Neural cell (in vitro differentiated cells): ENCODE results near the gene FAM107B. TPM values are rescaled to one million over a fixed set of nuclear protein-coding genes. Genes with fewer than 3 reads are reported as not detected.

Experiments
- H2AFZ ChIP-seq: fragments of 200-600, 300-800 bp; sonication (generic), shearing (Covaris generic); 2 replicates; pipeline ENCODE4 v1.6.0; 2014; ENCODE audit warnings: low read depth, mild to moderate bottlenecking, antibody characterized with exemption, low read length, moderate library complexity
- H3F3A ChIP-seq: fragments of 200-600 bp; shearing (Covaris generic); 2 replicates; pipeline ENCODE4 v1.6.1; 2016; ENCODE audit warnings: mild to moderate bottlenecking, moderate library complexity, mixed read lengths, antibody characterized with exemption, low read length; ENCODE audit not compliant: insufficient read depth, poor library complexity, severe bottlenecking
- H3K27ac ChIP-seq: fragments of 200-600, 300-800 bp; sonication (generic), shearing (Covaris generic); 2 replicates; pipeline ENCODE4 v1.5.1; 2014; ENCODE audit warnings: mild to moderate bottlenecking, low read length, moderate library complexity
- H3K27me3 ChIP-seq: fragments of 300-800, 200-600 bp; sonication (generic), shearing (Covaris generic); 2 replicates; pipeline ENCODE4 v1.6.0; 2014; ENCODE audit warnings: mild to moderate bottlenecking, low read depth, low read length, moderate library complexity; ENCODE audit not compliant: insufficient read depth
- H3K36me3 ChIP-seq: fragments of 300-800, 200-600 bp; sonication (generic), shearing (Covaris generic); 2 replicates; pipeline ENCODE4 v1.5.1; 2014; ENCODE audit warnings: mild to moderate bottlenecking, antibody characterized with exemption, low read length, moderate library complexity; ENCODE audit not compliant: insufficient read depth
- H3K4me2 ChIP-seq: fragments of 300-800, 200-600 bp; sonication (generic), shearing (Covaris generic); 2 replicates; pipeline ENCODE4 v1.6.0; 2014; ENCODE audit warnings: mild to moderate bottlenecking, low read length
- H3K4me3 ChIP-seq: fragments of 300-800, 200-600 bp; sonication (generic), shearing (Covaris generic); 2 replicates; pipeline ENCODE4 v1.5.1; 2014; ENCODE audit warnings: mild to moderate bottlenecking, low read length, moderate library complexity
- H3K79me2 ChIP-seq: fragments of 200-600 bp; shearing (Covaris generic); replicated peaks from 2 replicates; pipeline ENCODE4 v1.6.0; 2014; ENCODE audit warnings: mild to moderate bottlenecking, low read length, moderate library complexity; ENCODE audit not compliant: insufficient read depth
- H3K9ac ChIP-seq: fragments of 300-800, 200-600 bp; sonication (generic), shearing (Covaris generic); 2 replicates; pipeline ENCODE4 v1.6.1; 2016; ENCODE audit warnings: mild to moderate bottlenecking, low read length, mixed read lengths
- H3K9me2 ChIP-seq: fragments of 200-600 bp; shearing (Covaris generic); 2 replicates; pipeline ENCODE4 v1.6.1; 2016; ENCODE audit warnings: mild to moderate bottlenecking, low read length, mixed read lengths; ENCODE audit not compliant: insufficient read depth
- H3K9me3 ChIP-seq: fragments of 200-600, 300-800 bp; sonication (generic), shearing (Covaris generic); 2 replicates; pipeline ENCODE4 v1.6.1; 2016; ENCODE audit warnings: mild to moderate bottlenecking, mixed run types, low read length, moderate library complexity, mixed read lengths
- H4K20me1 ChIP-seq: fragments of 200-600 bp; shearing (Covaris generic); 2 replicates; pipeline ENCODE4 v1.6.1; 2016; ENCODE audit warnings: mild to moderate bottlenecking, mixed run types; ENCODE audit not compliant: insufficient read depth
- CTCF ChIP-seq: fragments of 450-650 bp; IDR thresholded peaks from 2 replicates; pipeline ENCODE4 v1.5.1; 2014; ENCODE audit warnings: antibody characterized with exemption, mild to moderate bottlenecking, moderate library complexity; ENCODE audit not compliant: poor library complexity, severe bottlenecking
- EP300 ChIP-seq: fragments of 450-650 bp; conservative IDR thresholded peaks from 2 replicates; pipeline ENCODE4 v1.6.1; 2014; ENCODE audit warnings: antibody characterized with exemption, mild to moderate bottlenecking, moderate library complexity; ENCODE audit not compliant: poor library complexity, severe bottlenecking
- EZH2 ChIP-seq: fragments of 200-600, 300-800 bp; shearing (Covaris generic), sonication (generic); IDR thresholded peaks from 2 replicates; pipeline ENCODE4 v1.6.1; 2014; ENCODE audit warnings: antibody characterized with exemption, low read length, borderline replicate concordance, mild to moderate bottlenecking; ENCODE audit not compliant: insufficient read depth, poor library complexity, severe bottlenecking
- MXI1 ChIP-seq: fragments of 450-650 bp; conservative IDR thresholded peaks from 2 replicates; pipeline ENCODE4 v1.6.1; 2014; ENCODE audit warnings: antibody characterized with exemption, mild to moderate bottlenecking; ENCODE audit not compliant: poor library complexity, severe bottlenecking
- POLR2AphosphoS5 ChIP-seq: IDR thresholded peaks from 2 replicates; pipeline ENCODE4 v1.6.1; 2012
- RAD21 ChIP-seq: fragments of 450-650 bp; conservative IDR thresholded peaks from 2 replicates; pipeline ENCODE4 v1.6.1; 2014; ENCODE audit warnings: antibody characterized with exemption, mild to moderate bottlenecking, moderate library complexity
- REST ChIP-seq: IDR thresholded peaks from 2 replicates; pipeline ENCODE4 v1.6.1; 2012; ENCODE audit warnings: borderline replicate concordance
- SMC3 ChIP-seq: fragments of 450-650 bp; conservative IDR thresholded peaks from 2 replicates; pipeline ENCODE4 v1.6.1; 2014; ENCODE audit warnings: antibody characterized with exemption, mild to moderate bottlenecking, moderate library complexity; ENCODE audit not compliant: poor library complexity
- TAF1 ChIP-seq: IDR thresholded peaks from 2 replicates; pipeline ENCODE4 v1.6.1; 2012; ENCODE audit warnings: low read depth
- polyA plus RNA-seq: library from polyadenylated mRNA; depleted of rRNA; stranded (reverse); fragments of >200 nt; gene quantifications from 2 replicates; pipeline ENCODE4 v1.2.3, GENCODE V29; 2014

The FAM107B gene
- polyA plus RNA-seq, 1 donor from 2014 or later = 106 TPM

- Histone ChIP-seq H4K20me1 (no peaks in the 10 kb centered on the region), H3K36me3 (no peaks in the 10 kb centered on the region), H3K9me3 (no peaks in the 10 kb centered on the region), H3F3A (no peaks in the 10 kb centered on the region), H3K27me3 (no peaks in the 10 kb centered on the region), H3K9ac (no peak overlapping the region), H3K4me3 (no peak overlapping the region), H3K4me2 (no peak overlapping the region), H3K79me2 (no peaks in the 10 kb centered on the region), H2AFZ (no peak overlapping the region), H3K27ac (no peak overlapping the region), H3K9me2 (no peaks in the 10 kb centered on the region)
- no peak for TF ChIP-seq POLR2AphosphoS5
- no peak for TF ChIP-seq CTCF
- no peak for TF ChIP-seq MXI1
- TF ChIP-seq RAD21 = no peak
- TF ChIP-seq REST = no peak
- no peak for TF ChIP-seq EZH2
- no peak for TF ChIP-seq SMC3
- no peak for TF ChIP-seq TAF1
- TF ChIP-seq EP300 = no peak
Measured at GRCh38 chr10:14801723-14802122, 27.0 kb upstream of the FAM107B start.

- Histone ChIP-seq H3K27ac (no peak overlapping the region), H3K9me2 (no peaks in the 10 kb centered on the region), H3K79me2 (no peaks in the 10 kb centered on the region), H4K20me1 (no peaks in the 10 kb centered on the region), H3K4me2 (no peak overlapping the region), H3K27me3 (no peaks in the 10 kb centered on the region), H3K36me3 (no peaks in the 10 kb centered on the region), H3K4me3 (no peak overlapping the region), H3K9me3 (no peaks in the 10 kb centered on the region), H3F3A (no peaks in the 10 kb centered on the region), H3K9ac (no peak overlapping the region), H2AFZ (no peak overlapping the region)
- TF ChIP-seq POLR2AphosphoS5 (no peak), RAD21 (no peak), CTCF (no peak), EZH2 (no peak), SMC3 (no peak), MXI1 (no peak)
Measured at GRCh38 chr10:14800397-14800796, 25.7 kb upstream of the FAM107B start.
